ENCODE data around the gene GANC.
A peak's percentile ranks its signal among the peaks of the same experiment; 100 is the strongest.

GANC gene

GRCh38 chr15:42338500-42338899 is 65.5 kb downstream of the GANC start:
- TF ChIP-seq POLR2A (IDR thresholded peaks at IDR 0.05; ENCODE audit: extremely low read depth, insufficient read length) (no peak), MAX (IDR thresholded peaks at IDR 0.05; ENCODE audit: low read depth, low read length) (no peak), MYC (IDR thresholded peaks at IDR 0.05; ENCODE audit: low read depth, low read length) (no peak), CTCF (IDR thresholded peaks at IDR 0.05; ENCODE audit: low read depth, low read length) (no peak)
- no peak overlapping the region for H3K4me3 ChIP-seq (ENCODE audit: low read depth, low read length)
- no peak for DNase-seq (ENCODE audit: low read depth)

- DNase-seq (ENCODE audit: low read depth): no peak
- TF ChIP-seq POLR2A (IDR thresholded peaks at IDR 0.05; ENCODE audit: extremely low read depth, insufficient read length) (no peak), CTCF (IDR thresholded peaks at IDR 0.05; ENCODE audit: low read depth, low read length) (no peak), MAX (IDR thresholded peaks at IDR 0.05; ENCODE audit: low read depth, low read length) (no peak), MYC (IDR thresholded peaks at IDR 0.05; ENCODE audit: low read depth, low read length) (no peak)
- no peak overlapping the region for H3K4me3 ChIP-seq (ENCODE audit: low read depth, low read length)
These were observed 70.7 kb downstream of the GANC start for GRCh38 chr15:42343596-42344232.

GRCh38 chr15:42344763-42345162 is 71.8 kb downstream of the GANC start:
- DNase-seq (ENCODE audit: low read depth): peak; percentile 22
- no peak overlapping the region for H3K4me3 ChIP-seq (ENCODE audit: low read depth, low read length)
- TF ChIP-seq CTCF (IDR thresholded peaks at IDR 0.05; ENCODE audit: low read depth, low read length): no peak
- TF ChIP-seq POLR2A (IDR thresholded peaks at IDR 0.05; ENCODE audit: extremely low read depth, insufficient read length): no peak
- TF ChIP-seq MYC (IDR thresholded peaks at IDR 0.05; ENCODE audit: low read depth, low read length): no peak
- no peak for TF ChIP-seq MAX (IDR thresholded peaks at IDR 0.05; ENCODE audit: low read depth, low read length)

GRCh38 chr15:42345504-42345903 is 72.5 kb downstream of the GANC start:
- no peak for DNase-seq (ENCODE audit: low read depth)
- TF ChIP-seq POLR2A (IDR thresholded peaks at IDR 0.05; ENCODE audit: extremely low read depth, insufficient read length) (no peak), MYC (IDR thresholded peaks at IDR 0.05; ENCODE audit: low read depth, low read length) (no peak), MAX (IDR thresholded peaks at IDR 0.05; ENCODE audit: low read depth, low read length) (no peak), CTCF (IDR thresholded peaks at IDR 0.05; ENCODE audit: low read depth, low read length) (no peak)
- H3K4me3 ChIP-seq (ENCODE audit: low read depth, low read length): no peak overlapping the region

- no peak overlapping the region for H3K4me3 ChIP-seq (ENCODE audit: low read depth, low read length)
- no peak for TF ChIP-seq CTCF (IDR thresholded peaks at IDR 0.05; ENCODE audit: low read depth, low read length)
- no peak for TF ChIP-seq POLR2A (IDR thresholded peaks at IDR 0.05; ENCODE audit: extremely low read depth, insufficient read length)
- TF ChIP-seq MYC (IDR thresholded peaks at IDR 0.05; ENCODE audit: low read depth, low read length): no peak
- no peak for TF ChIP-seq MAX (IDR thresholded peaks at IDR 0.05; ENCODE audit: low read depth, low read length)
- no peak for DNase-seq (ENCODE audit: low read depth)
These were observed 75.1 kb downstream of the GANC start for GRCh38 chr15:42348083-42348482.
